ENCODE measurements around the gene UTP18. TPM values are rescaled to one million over a fixed set of nuclear protein-coding genes. Genes with fewer than 3 reads are reported as not detected.

UTP18 gene
- total RNA-seq, result 27.8 and 28.9 TPM in 2 replicates

GRCh38 chr17:51260237-51261023 is at the start of gene UTP18:
UTP18 (plus strand) TSS chr17:51260546; CDS start chr17:51260585, 39 bp downstream.

GRCh38 chr17:51259564-51260236 is 646 bp upstream of the UTP18 start, which contains the start of gene MBTD1:
MBTD1 (minus strand) TSS chr17:51260049; CDS start chr17:51225161, 34,888 bp downstream.

Other genes with a start within 250 kb of the UTP18 start
- gene SPAG9, start 139.7 kb upstream of the UTP18 start, total RNA-seq, result 121 and 141 TPM in 2 replicates
- 24.5 and 40.9 TPM in 2 replicates for gene NME1, start 107.0 kb upstream of the UTP18 start, total RNA-seq
- gene NME2, start 94.1 kb upstream of the UTP18 start, total RNA-seq, result 363 and 455 TPM in 2 replicates
- gene MBTD1, start 497 bp upstream of the UTP18 start, total RNA-seq, result 10.8 and 14.0 TPM in 2 replicates